ENCODE measurements around the gene TPGS1. TPM values are rescaled to one million over a fixed set of nuclear protein-coding genes. Genes with fewer than 3 reads are reported as not detected.

TPGS1 gene
- total RNA-seq, 1 donor from 2014 or later: 11.2 TPM

DNA sequence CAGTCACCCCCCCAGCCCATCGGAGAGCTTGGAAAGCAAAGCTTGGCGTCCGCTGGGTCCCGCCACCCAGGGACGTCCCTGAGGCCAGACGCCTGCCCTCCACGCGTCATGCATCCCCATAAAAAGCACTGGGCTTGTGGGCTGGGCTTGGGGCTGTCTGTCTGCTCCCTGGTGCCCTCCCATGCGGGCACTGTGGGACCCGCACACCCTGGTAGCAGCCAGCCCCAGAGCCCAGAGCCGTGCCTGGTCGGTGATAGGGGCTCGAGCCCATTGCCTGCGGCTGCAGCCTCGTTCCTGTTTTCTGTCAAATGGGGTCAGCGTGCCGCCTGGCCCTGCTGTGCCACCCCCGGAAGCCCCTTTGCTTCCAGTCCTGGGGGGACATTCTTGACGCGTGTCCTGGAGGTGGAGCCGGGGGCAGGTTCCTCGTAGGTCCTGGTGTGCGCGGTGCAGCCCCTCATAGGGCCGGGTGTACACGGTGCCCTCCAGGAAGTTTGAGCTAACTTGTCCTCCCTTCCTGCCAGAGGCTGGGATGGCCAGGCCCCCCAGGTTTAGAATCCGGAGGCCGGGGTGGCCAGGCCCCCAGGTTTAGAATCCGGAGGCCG, 32.2 kb downstream of the TPGS1 start:
- DNase-seq (ENCODE audit: low spot score): no peak

DNA sequence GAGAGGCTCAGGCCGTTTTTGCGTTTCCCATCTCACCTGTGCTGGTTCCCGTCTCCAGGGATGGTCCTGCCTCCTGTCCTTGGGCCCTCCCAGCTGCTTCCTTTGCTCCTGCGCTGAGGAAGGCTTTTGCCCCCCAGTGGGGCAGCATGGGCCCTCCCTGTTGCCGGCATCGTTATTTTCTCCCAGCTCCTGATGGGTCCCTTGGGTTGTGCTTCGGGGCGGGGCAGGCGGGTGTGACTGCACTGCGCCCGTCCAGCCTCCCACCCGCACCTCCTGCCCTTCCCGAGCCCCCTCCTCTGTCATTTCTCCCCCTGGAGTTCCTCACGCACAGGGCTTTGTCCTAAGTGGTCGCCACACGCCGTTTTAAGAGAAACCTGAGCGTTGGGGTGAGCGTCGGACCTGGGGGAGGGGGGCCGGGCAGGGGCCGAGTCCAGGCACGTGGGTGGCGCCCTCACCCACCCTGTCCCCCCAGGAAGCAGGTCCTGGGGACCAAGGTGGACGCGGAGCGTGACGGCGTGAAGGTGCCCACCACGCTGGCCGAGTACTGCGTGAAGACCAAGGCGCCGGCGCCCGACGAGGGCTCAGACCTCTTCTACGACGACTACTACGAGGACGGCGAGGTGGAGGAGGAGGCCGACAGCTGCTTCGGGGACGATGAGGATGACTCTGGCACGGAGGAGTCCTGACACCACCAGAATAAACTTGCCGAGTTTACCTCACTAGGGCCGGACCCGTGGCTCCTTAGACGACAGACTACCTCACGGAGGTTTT, 33.8 kb downstream of the TPGS1 start:
- DNase-seq (ENCODE audit: low spot score): no peak

DNA sequence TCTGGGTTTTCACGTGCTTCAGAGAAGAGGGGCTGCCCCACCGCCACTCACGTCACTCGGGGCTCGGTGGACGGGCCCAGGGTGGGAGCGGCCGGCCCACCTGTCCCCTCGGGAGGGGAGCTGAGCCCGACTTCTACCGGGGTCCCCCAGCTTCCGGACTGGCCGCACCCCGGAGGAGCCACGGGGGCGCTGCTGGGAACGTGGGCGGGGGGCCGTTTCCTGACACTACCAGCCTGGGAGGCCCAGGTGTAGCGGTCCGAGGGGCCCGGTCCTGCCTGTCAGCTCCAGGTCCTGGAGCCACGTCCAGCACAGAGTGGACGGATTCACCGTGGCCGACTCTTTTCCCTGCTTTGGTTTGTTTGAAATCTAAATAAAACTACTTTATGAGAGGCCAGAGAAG, 34.4 kb downstream of the TPGS1 start:
- DNase-seq (ENCODE audit: low spot score): no peak

DNA sequence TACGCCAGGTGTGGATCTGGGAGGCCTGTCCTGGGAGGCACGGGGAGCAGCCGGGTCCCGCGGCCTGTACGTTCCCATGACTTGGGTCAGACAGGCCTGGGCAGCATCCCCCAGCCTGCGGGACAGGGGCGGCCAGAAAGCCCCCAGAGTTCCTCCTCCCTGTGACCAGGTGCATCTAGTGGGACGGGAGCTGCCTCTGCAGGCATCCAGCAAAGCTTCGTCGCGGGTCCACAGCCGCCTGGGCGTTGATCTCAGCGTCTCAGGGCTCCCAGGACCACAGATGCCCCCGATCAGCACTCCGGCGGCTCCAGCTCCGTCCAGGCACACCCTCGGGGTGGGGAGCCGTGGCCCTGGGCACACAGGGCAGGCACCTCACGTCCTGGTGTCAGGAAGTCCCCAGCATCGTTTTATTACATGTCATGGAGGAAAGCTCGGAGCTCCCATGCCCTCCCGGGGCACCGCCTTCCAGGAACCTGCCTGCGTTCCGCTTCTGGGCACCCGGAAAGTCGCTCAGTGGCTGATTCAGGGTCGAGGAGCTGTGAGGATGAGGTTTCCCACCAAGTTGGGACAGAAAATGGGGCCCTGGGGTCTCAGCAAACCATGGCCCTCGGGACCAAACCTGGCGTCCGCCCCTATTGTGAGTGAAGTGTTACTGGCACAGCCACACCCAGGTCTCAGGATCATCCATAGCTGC, 35.0 kb downstream of the TPGS1 start:
- DNase-seq (ENCODE audit: low spot score): no peak

DNA sequence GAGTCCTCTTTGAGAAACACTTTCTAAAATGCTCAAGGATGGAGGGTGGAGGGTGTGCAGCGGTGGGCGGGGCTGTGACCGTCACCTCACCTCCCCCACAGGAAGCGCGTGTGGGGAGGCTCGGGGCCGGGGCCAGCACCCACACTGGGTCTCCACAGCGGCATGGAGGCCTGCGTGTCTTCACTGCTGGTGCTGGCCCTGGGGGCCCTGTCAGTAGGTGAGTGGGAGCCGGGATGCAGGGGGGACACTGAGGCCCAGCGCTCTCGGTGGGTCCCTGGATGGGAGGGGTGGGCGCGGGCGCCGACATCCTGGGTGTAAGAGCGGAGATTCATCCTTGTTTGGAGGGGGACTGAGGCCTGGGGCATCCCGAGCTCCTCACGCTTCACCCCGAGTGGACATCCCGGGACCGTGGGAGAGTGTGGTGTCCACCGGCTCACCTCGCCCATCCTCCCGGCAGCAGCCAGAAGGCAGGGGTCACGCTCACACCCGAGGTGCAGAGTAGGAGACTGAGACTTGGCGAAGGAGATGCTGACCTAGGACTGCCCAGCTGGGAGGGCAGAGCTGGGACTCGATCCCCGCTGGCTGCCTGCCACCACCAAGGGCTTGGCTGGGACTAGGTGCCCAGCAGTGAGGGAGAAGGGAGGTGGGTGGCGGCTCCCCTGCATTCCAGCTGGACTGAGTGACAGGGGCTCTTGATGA, 36.8 kb downstream of the TPGS1 start, which contains the start of gene GZMM:
Gene GZMM, plus strand, starts transcription at position 144 of the 699 bp plus-strand sequence. Its CDS starts 19 bp downstream, at position 163.
- no peak for DNase-seq (ENCODE audit: low spot score)

DNA sequence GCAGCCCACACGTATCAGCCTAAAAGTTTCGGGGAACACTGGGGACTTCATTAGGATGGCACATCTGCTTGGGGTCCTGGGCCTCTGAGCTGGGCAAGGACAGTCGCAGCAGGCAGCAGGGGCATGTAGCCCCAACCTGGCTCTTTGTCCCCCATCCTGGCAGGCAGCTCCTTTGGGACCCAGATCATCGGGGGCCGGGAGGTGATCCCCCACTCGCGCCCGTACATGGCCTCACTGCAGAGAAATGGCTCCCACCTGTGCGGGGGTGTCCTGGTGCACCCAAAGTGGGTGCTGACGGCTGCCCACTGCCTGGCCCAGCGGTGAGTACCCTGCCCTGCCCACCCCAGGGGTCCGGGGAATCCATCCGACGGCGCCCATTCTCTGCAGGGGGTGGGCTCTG, 39.8 kb downstream of the TPGS1 start:
- no peak for DNase-seq (ENCODE audit: low spot score)

DNA sequence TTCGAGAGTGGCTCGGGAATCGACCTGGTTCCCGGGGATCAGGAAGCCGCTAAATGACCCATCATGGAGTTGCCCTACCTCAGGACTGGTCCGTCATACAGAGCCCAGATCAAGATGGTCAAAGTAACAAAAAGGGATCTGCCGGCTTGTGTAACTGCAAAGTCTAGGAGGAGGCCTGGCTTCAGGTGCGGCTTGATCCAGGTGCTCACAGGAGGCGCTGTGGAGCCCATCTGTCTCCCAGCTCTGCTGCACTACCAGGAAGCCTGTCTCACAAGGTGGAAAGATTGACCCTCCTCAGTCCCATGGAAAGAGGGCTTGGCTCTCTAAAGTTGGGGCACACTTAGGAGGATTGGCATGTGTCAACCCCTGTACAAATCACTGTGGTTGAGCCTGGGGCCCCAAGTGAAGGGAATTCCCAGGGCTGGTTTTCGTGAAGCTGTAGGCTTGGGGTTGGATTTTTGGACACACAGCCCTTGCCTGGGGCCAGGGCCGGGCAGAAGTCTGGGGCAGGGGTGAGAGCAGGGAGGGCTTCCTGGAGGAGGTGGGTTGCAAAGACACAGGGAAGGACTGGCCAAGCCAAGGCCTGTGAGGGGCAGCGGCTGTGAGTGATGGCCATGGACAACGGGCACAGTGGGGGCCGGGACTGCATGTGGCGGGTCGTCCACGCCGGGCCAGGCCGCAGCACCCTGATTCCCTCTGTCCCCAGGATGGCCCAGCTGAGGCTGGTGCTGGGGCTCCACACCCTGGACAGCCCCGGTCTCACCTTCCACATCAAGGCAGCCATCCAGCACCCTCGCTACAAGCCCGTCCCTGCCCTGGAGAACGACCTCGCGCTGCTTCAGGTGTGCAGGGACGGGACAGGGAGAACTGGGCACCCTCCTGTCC, 40.8 kb downstream of the TPGS1 start:
- no peak for DNase-seq (ENCODE audit: low spot score)

DNA sequence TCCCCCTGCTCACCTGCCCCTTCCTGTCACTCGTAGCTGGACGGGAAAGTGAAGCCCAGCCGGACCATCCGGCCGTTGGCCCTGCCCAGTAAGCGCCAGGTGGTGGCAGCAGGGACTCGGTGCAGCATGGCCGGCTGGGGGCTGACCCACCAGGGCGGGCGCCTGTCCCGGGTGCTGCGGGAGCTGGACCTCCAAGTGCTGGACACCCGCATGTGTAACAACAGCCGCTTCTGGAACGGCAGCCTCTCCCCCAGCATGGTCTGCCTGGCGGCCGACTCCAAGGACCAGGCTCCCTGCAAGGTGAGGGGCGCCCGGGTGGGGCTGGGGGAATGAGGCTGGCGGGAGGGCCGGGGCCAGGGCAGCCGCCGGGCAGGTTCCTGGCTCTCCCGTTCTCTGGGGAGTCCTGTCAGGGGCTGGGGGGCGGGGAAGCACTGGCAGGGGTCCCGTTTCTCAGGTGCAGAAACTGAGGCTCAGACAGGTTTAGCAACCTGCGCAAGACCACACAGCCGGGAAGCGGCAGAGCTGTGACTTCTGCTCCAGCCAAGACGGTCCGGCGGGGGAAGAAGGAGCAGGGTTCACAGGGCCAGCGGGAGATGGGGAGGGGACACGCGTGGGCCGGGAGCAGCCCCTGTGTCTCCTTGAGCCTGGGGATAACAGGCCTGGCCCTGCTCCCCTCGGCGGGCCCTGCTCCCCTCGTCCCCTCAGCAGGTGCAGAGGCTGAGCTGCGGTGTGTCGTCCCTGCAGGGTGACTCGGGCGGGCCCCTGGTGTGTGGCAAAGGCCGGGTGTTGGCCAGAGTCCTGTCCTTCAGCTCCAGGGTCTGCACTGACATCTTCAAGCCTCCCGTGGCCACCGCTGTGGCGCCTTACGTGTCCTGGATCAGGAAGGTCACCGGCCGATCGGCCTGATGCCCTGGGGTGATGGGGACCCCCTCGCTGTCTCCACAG, 41.9 kb downstream of the TPGS1 start:
- DNase-seq (ENCODE audit: low spot score): peak; percentile 39

DNA sequence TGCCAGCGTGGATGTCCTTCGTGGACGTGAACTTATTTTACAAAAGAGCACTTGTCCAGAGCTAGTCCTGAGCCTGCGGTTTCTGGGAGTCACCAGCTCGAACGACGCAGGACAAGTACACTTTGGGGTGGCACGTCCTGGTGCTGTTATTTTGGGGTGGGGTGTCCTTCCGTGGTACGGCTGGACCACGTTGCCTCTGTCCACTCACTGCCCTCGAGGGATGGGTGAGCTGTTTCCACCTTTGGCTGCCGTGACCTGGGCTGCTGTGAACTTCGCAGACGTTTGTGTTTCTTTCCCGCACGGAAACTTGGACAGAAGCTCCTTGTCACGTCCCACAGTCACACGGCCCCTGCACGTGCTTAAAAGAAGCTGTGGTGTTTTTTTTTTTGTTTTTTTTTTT, 47.5 kb downstream of the TPGS1 start:
- DNase-seq (ENCODE audit: low spot score): no peak

DNA sequence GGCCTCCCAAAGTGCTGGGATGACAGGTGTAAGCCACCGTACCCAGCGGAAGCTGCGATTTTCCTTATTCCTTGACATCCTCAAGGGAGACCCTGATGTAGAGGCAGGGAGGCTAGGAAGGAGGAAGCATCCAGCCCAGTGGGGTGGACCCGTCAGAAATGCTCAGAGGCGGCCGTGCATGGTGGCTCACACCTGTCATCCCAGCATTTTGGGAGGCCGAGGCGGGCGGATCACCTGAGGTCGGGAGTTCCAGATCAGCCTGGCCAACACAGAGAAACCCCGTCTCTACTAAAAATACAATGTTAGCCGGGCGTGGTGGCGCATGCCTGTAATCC, 48.1 kb downstream of the TPGS1 start:
- no peak for DNase-seq (ENCODE audit: low spot score)

DNA sequence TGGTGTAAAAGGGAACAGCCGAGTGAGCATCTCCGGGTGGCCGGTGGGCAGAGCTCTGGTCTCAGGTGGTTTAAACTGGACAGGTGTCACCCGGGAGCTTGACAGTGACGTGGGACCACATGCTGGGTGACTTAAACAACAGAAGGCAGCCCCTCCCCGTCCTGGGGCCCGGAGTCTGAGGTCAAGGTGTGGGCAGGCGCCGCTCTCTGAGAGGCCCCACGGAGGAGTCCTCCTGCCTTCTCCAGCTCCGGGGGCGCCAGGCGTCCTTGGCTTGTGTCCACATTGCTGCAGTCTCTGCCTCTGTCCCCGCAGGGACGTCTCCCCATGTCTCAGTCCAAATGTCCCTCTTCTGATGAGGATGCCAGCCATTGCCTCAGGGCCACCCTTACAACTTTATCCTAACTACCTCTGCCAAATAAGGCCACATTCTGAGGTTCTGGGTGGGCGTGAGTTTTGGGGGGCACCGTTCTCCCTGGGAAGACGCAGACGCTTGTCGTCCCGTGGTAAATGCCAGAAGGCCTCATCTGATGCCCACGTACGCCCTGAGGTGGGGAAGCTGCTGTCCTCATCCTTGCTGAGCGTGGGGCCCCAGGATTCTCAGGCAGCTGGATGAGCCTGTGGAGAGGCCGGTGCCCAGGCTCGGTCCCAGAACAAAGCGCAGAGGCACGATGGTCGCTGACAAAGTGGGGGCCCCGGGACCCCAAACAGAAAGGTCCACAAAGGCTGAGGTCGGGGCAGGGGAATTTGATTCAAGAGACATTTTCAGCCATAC, 49.5 kb downstream of the TPGS1 start:
- no peak for DNase-seq (ENCODE audit: low spot score)

DNA sequence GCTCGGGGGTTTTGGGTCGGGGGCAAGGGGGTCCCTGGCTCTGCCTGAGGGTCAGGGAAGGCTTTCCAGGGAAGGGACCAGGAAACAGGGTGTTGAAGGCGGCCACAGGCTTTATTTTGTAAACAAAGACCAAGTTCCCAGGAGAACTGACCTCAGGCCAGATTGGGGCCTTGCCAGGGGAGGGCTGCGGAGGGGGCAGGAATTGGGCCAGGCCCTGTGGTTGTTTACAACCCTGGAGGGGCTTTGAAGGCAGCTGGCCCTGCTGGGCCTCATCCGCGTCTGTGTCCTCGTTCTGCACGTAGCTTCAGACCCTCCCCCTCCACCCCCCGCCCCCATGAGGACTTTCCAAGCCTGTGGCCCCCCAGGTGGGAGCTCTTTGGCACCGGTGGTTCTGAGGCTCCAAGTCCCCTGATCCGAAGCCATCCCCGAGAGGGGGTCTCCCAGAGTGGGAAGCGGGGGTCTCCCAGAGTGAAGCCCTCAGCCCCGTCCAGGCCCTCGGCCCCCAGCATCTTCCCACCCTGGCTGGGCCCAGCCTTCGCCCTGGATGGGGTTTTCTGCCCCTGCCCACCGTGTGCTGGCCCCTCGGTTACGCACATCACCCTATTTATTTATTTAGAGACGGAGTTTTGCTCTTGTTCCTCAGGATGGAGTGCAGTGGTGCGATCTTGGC, 51.6 kb downstream of the TPGS1 start:
- DNase-seq (ENCODE audit: low spot score): no peak

DNA sequence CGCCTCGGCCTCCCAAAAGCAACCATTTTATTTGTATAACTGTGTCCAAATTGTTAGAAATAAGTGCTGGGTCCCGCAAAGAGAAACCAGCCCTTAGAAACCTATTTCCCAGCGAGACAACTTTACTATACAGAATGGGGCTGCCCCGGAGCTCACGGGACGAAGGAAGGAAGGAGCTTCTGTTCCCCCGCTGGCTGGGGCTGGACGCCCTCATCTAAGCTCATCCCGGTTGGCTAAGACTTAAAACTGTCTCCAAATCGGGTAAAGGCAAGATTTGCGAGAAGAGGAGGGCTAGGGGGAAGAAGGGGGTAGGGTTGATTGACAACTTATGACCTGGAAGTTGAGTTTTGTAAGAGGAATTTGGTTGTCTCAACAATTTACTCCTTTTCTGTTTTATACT, 52.8 kb downstream of the TPGS1 start:
- no peak for DNase-seq (ENCODE audit: low spot score)

DNA sequence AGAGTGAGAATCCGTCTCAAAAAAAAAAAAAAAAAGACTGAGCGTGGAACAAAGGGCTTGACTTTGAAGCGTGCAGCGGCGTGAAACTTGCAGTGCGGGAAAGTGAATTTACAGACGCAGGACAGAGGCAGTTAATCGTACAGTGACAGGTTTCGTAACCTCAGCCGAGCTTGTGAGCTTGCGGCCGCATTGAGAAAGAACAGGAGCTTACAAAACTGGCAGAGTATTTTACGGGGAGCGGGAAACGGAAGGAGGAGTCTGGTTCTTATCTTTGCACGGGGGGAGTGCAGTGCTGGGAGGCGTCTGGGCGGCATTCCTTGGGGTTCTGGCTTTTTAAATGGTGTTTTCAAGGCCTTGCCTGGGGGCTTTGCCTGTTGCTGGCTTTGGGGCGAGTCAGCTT, 59.1 kb downstream of the TPGS1 start:
- DNase-seq (ENCODE audit: low spot score): no peak

DNA sequence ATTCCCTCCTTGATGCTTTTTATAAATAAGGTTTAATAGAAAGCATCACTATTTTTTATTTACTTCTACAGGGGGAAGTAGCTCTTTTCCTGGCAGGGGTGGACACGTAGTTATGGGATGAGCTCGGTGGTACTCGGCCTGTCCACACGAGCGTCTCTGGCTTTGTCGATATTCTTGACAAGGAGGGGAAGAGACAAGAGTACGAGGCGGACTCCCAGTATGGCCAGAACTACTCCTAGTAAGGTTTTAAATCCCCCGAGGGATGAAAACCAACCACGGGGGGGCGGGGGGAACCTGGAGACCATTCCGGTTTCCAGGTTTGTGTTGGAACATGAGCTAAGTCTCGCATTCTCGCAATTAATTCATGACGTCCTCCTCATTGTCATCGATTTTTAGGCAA, 59.5 kb downstream of the TPGS1 start:
- DNase-seq (ENCODE audit: low spot score): no peak

DNA sequence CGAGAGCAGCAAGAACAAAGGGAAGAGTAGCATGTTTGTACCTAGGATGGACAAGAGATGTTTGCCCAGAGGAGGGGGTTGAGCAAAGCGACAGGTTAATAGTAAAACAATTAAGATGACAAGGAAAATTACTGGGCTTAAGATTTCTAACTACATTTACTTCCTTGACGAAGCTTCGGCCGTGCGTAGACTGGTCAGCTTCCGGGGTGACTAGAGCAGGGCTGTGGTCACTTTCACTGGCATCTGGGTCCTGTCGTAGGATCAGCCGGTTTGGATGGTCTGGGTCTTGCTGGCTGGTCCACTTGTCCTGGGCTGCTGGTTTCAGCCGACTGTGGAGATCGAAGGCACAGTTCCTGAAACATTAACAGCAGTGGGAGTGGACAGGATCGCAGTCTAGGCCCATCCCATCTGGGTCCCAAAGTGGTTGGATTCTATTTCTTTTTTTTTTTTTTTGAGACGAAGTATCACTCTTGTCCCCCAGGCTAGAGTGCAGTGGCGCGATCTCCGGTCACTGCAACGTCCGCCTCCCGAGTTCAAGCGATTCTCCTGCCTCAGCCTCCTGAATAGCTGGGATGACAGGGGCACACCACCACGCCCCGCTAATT, 60.1 kb downstream of the TPGS1 start:
- DNase-seq (ENCODE audit: low spot score): no peak

Measured in ureter (tissue), 1 donor.